Spleen (tissue), 7 donors: Measurements from ENCODE around the gene COX4I1.

Experiments
- CTCF ChIP-seq, 11 experiments: fragments of 200-600 bp in 7 of 11; fragments of 450-650 bp in 4 of 11; sonication (generic) in 4 of 11; IDR thresholded peaks in 8 of 11; conservative IDR thresholded peaks in 3 of 11; 1 replicate in 7 of 11; 2 replicates in 4 of 11; pipeline versions ENCODE4 v1.4.0 to v1.8.0; 2016 to 2021; ENCODE audit warnings: antibody characterized with exemption in 11 of 11, inconsistent platforms in 4 of 11, mild to moderate bottlenecking in 1 of 11
- POLR2A ChIP-seq, 3 donors: fragments of 450-650 bp; IDR thresholded peaks; one replicate each; pipeline ENCODE4 v1.5.1; 2017; ENCODE audit warnings: antibody characterized with exemption in 3 of 3, mild to moderate bottlenecking in 1 of 3
- donor health status: DM: no; HTN: no; CAD: no; lungs with moderate emphysema.
- donor health status: DM: no; HTN: no; CAD: no.
- donor health status: DM: no; HTN: no; CAD: no.

GRCh38 chr16:85780281-85780680, 19.2 kb upstream of the COX4I1 start:
- TF ChIP-seq POLR2A (IDR thresholded peaks at IDR 0.05) (no peak), CTCF (IDR thresholded peaks at IDR 0.05 in 8 of 11, conservative IDR thresholded peaks at IDR 0.05 in 3 of 11) (no peak)
